HEK293T (cell line): ENCODE measurements around the gene GPR180.

Source experiments
- CTCF ChIA-PET: fragments of 350-600 bp; formaldehyde crosslinking; extraction: SDS; loops from one replicate; lab custom pipeline; 2021; ENCODE audit warnings: antibody characterized with exemption, inconsistent platforms; lab: Yijun Ruan, JAX
- POLR2A ChIA-PET: fragments of 350-600 bp; formaldehyde crosslinking; extraction: SDS; loops from one replicate; lab custom pipeline; 2020; ENCODE audit warnings: antibody characterized with exemption, inconsistent platforms; lab: Yijun Ruan, JAX
- DNase-seq: peaks from one replicate; pipeline ENCODE4 v3.0.0; 2012; ENCODE audit warnings: mixed read lengths; ENCODE audit errors: extremely low spot score
- ARNT ChIP-seq: fragments of 450-650 bp; IDR thresholded peaks from 2 replicates; pipeline ENCODE4 v1.6.1; 2017; ENCODE audit warnings: mild to moderate bottlenecking
- BHLHE40 ChIP-seq: fragments of 450-650 bp; IDR thresholded peaks from 2 replicates; pipeline ENCODE4 v1.6.1; 2016; ENCODE audit warnings: mild to moderate bottlenecking, moderate library complexity, borderline replicate concordance
- CTBP1 ChIP-seq: fragments of 450-650 bp; IDR thresholded peaks from 2 replicates; pipeline ENCODE4 v1.6.1; 2016; ENCODE audit warnings: borderline replicate concordance
- ELF4 ChIP-seq: fragments of 450-650 bp; IDR thresholded peaks from 2 replicates; pipeline ENCODE4 v1.6.1; 2017; ENCODE audit warnings: antibody characterized with exemption
- FOXA1 ChIP-seq: fragments of 450-650 bp; IDR thresholded peaks from 2 replicates; pipeline ENCODE4 v1.6.1; 2016; ENCODE audit warnings: mild to moderate bottlenecking
- FOXK2 ChIP-seq: fragments of 450-650 bp; IDR thresholded peaks from 2 replicates; pipeline ENCODE4 v1.6.1; 2016; ENCODE audit warnings: mild to moderate bottlenecking
- FOXM1 ChIP-seq: fragments of 450-650 bp; IDR thresholded peaks from 2 replicates; pipeline ENCODE4 v1.6.1; 2017; ENCODE audit warnings: mild to moderate bottlenecking, borderline replicate concordance
- HDGF ChIP-seq: fragments of 450-650 bp; IDR thresholded peaks from 2 replicates; pipeline ENCODE4 v1.6.1; 2017; ENCODE audit warnings: antibody characterized with exemption, borderline replicate concordance
- L3MBTL2 ChIP-seq: fragments of 450-650 bp; conservative IDR thresholded peaks from 2 replicates; pipeline ENCODE4 v1.6.1; 2016; ENCODE audit warnings: mild to moderate bottlenecking
- LEF1 ChIP-seq: fragments of 450-650 bp; IDR thresholded peaks from 2 replicates; pipeline ENCODE4 v1.6.1; 2017; ENCODE audit warnings: mild to moderate bottlenecking, borderline replicate concordance
- NFRKB ChIP-seq: fragments of 450-650 bp; IDR thresholded peaks from 2 replicates; pipeline ENCODE4 v1.6.1; 2016; ENCODE audit warnings: mild to moderate bottlenecking, moderate library complexity
- SP1 ChIP-seq: fragments of 450-650 bp; IDR thresholded peaks from 2 replicates; pipeline ENCODE4 v1.6.1; 2017
- SUZ12 ChIP-seq: fragments of 450-650 bp; IDR thresholded peaks from 2 replicates; pipeline ENCODE4 v1.6.1; 2016; ENCODE audit warnings: mild to moderate bottlenecking
- TARDBP ChIP-seq: fragments of 450-650 bp; IDR thresholded peaks from 2 replicates; pipeline ENCODE4 v1.6.1; 2016
- ZNF384 ChIP-seq: fragments of 450-650 bp; IDR thresholded peaks from 2 replicates; pipeline ENCODE4 v1.6.1; 2016
- TF ChIP-seq, protein P1 (sequence below): fragments of 450-650 bp; IDR thresholded peaks from 2 replicates; pipeline ENCODE4 v1.6.1; 2016

The GPR180 gene

GRCh38 chr13:94679614-94680013, 78.0 kb downstream of the GPR180 start:
- CTCF ChIA-PET: interaction anchor here (0.6 to 2.0 kb wide), 2 partner anchors 18 to 30 kb away, joined by 3 to 4 read pairs; no protein-coding TSS in a partner anchor
- TF ChIP-seq, protein P1, sequence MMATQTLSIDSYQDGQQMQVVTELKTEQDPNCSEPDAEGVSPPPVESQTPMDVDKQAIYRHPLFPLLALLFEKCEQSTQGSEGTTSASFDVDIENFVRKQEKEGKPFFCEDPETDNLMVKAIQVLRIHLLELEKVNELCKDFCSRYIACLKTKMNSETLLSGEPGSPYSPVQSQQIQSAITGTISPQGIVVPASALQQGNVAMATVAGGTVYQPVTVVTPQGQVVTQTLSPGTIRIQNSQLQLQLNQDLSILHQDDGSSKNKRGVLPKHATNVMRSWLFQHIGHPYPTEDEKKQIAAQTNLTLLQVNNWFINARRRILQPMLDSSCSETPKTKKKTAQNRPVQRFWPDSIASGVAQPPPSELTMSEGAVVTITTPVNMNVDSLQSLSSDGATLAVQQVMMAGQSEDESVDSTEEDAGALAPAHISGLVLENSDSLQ: no peak
- no peak for TF ChIP-seq HDGF
- no peak for TF ChIP-seq L3MBTL2
- no peak for TF ChIP-seq FOXM1
- no peak for TF ChIP-seq ELF4
- no peak for TF ChIP-seq ZNF384
- TF ChIP-seq LEF1: no peak
- TF ChIP-seq SP1: no peak
- no peak for TF ChIP-seq BHLHE40
- no peak for TF ChIP-seq CTBP1
- no peak for TF ChIP-seq NFRKB
- DNase-seq: no peak
- POLR2A ChIA-PET: no interaction called here

GRCh38 chr13:94682229-94682628, 80.6 kb downstream of the GPR180 start:
- no peak for DNase-seq
- TF ChIP-seq ELF4 (no peak), SUZ12 (no peak), CTBP1 (no peak), BHLHE40 (no peak), NFRKB (no peak), TARDBP (no peak), LEF1 (no peak)
- TF ChIP-seq, protein P1: no peak
- ChIA-PET CTCF (no interaction called here), POLR2A (no interaction called here)

DNA sequence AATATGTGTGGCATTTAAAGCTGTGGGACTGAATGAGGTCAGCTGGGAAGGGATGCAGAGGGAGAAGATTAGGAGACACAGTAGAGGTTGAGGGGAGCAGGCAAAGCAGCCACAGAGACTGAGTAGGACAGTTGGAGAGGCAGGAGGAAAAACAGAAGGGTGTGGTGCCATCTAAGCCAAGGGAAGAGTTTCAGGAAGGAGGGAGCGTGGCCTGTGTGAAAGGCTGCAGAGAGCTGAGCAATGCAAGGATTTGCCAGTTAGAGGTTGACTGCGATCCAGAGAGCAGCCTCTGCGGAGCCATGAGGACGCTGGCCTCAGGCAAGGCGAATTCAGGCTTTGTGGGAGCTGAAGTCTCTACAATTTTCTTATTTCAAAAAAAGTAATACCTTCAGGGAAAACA, 81.8 kb downstream of the GPR180 start:
- DNase-seq: no peak
- CTCF ChIA-PET: interaction anchor here (2.1 kb wide), 1 partner anchor 9 kb away, joined by 6 read pairs; no protein-coding TSS in a partner anchor
- POLR2A ChIA-PET: no interaction called here
- TF ChIP-seq CTBP1 (no peak), HDGF (no peak), SP1 (no peak), BHLHE40 (no peak), FOXA1 (no peak), FOXK2 (no peak), L3MBTL2 (no peak), SUZ12 (no peak), LEF1 (no peak), TARDBP (no peak), NFRKB (no peak), FOXM1 (no peak), ARNT (no peak), ZNF384 (no peak), ELF4 (no peak)
- TF ChIP-seq, protein P1: no peak
